H1 (cell line): Measurements from ENCODE around the gene SPPL3. TPM values are rescaled to one million over a fixed set of nuclear protein-coding genes. Genes with fewer than 3 reads are reported as not detected.

Source experiments
- CTCF ChIA-PET: fragments of 300-600 bp; sonication (Branson Sonifier 250); formaldehyde crosslinking; loops from one replicate; lab custom pipeline; 2021; ENCODE audit not compliant: partially characterized antibody; lab: Charles Lee
- POLR2A ChIA-PET: fragments of 300-600 bp; sonication (Branson Sonifier 250); formaldehyde crosslinking; loops from one replicate; lab custom pipeline; 2021; ENCODE audit warnings: inconsistent platforms; ENCODE audit not compliant: partially characterized antibody; lab: Charles Lee
- DNase-seq, 2 experiments: peaks; one replicate each; pipeline versions ENCODE4 v3.0.0 to v3.0.0-alpha.2; 2010 to 2022; ENCODE audit warnings: low spot score in 2 of 2, low read depth in 1 of 2, mixed read lengths in 1 of 2
- FAIRE-seq: peaks from 2 replicates; lab custom pipeline; 2011; peaks lifted over from hg19 to GRCh38; lab: Jason Lieb, UNC
- H2AFZ ChIP-seq: 2 replicates; pipeline ENCODE4 v1.8.1; 2012; ENCODE audit warnings: low read length, inconsistent platforms
- H2AK5ac ChIP-seq: 2 replicates; pipeline ENCODE4 v1.6.1; 2013; ENCODE audit warnings: low read depth, low read length
- H2BK120ac ChIP-seq: replicated peaks from 2 replicates; pipeline ENCODE3; 2013; ENCODE audit warnings: low read depth, low read length, inconsistent platforms
- H2BK12ac ChIP-seq: 2 replicates; pipeline ENCODE4 v1.6.1; 2013; ENCODE audit warnings: low read depth, low read length
- H2BK15ac ChIP-seq: 2 replicates; pipeline ENCODE4 v1.6.1; 2013; ENCODE audit warnings: low read length
- H2BK20ac ChIP-seq: 2 replicates; pipeline ENCODE4 v1.6.1; 2013; ENCODE audit warnings: low read length
- H2BK5ac ChIP-seq: 2 replicates; pipeline ENCODE4 v1.6.1; 2013; ENCODE audit warnings: low read depth, low read length
- H3K14ac ChIP-seq: 2 replicates; pipeline ENCODE4 v1.6.1; 2013; ENCODE audit warnings: inconsistent platforms; ENCODE audit not compliant: insufficient read length
- H3K18ac ChIP-seq: 2 replicates; pipeline ENCODE4 v1.6.1; 2013; ENCODE audit warnings: low read length; ENCODE audit errors: extremely low read depth
- H3K23ac ChIP-seq: 2 replicates; pipeline ENCODE4 v1.6.1; 2013; ENCODE audit warnings: inconsistent platforms; ENCODE audit not compliant: insufficient read length
- H3K23me2 ChIP-seq: 2 replicates; pipeline ENCODE4 v1.6.1; 2013; ENCODE audit warnings: low read depth, low read length
- H3K27ac ChIP-seq: 2 replicates; pipeline ENCODE4 v1.6.1; 2011; ENCODE audit warnings: low read depth, low read length, inconsistent platforms
- H3K27me3 ChIP-seq, 4 experiments: replicated peaks in 1 of 4; 1 replicate in 1 of 4; 2 replicates in 3 of 4; pipeline versions ENCODE4 v1.6.1 to v1.8.1; 2011 to 2013; ENCODE audit warnings: low read length in 3 of 4, mild to moderate bottlenecking in 3 of 4, inconsistent platforms in 2 of 4, mixed read lengths in 2 of 4, moderate library complexity in 1 of 4; ENCODE audit not compliant: control insufficient read depth in 3 of 4, insufficient read depth in 3 of 4; ENCODE audit errors: extremely low read depth in 1 of 4
- H3K36me3 ChIP-seq, 4 experiments: 2 replicates each; pipeline versions ENCODE4 v1.6.1 to v1.8.1; 2011 to 2013; ENCODE audit warnings: mild to moderate bottlenecking in 4 of 4, low read length in 3 of 4, moderate library complexity in 2 of 4, control low read depth in 1 of 4, inconsistent platforms in 1 of 4; ENCODE audit not compliant: insufficient read depth in 4 of 4, control insufficient read depth in 2 of 4
- H3K4ac ChIP-seq: replicated peaks from 2 replicates; pipeline ENCODE3; 2013; ENCODE audit warnings: low read length, low read depth, mixed read lengths, inconsistent platforms; ENCODE audit not compliant: insufficient read length
- H3K4me1 ChIP-seq, 4 experiments: replicated peaks in 1 of 4; 1 replicate in 1 of 4; 2 replicates in 3 of 4; pipeline versions ENCODE4 v1.6.1 to v1.8.1; 2011 to 2013; ENCODE audit warnings: low read length in 3 of 4, inconsistent platforms in 2 of 4, mixed read lengths in 1 of 4; ENCODE audit not compliant: insufficient read depth in 4 of 4, control insufficient read depth in 3 of 4
- H3K4me2 ChIP-seq, 2 experiments: 2 replicates each; pipeline versions ENCODE4 v1.6.1 to v1.8.1; 2011 to 2013; ENCODE audit warnings: low read depth in 2 of 2, low read length in 2 of 2, control low read depth in 1 of 2, inconsistent platforms in 1 of 2, mild to moderate bottlenecking in 1 of 2; ENCODE audit not compliant: insufficient read depth in 1 of 2
- H3K4me3 ChIP-seq, 4 experiments: fragments of 200-600, 300-600 bp in 1 of 4; sonication (generic), shearing (Covaris generic), sonication (Bioruptor Twin) in 1 of 4; 2 replicates each; pipeline versions ENCODE4 v1.5.1 to v1.8.1; 2011 to 2016; ENCODE audit warnings: low read length in 4 of 4, low read depth in 3 of 4, control low read depth in 2 of 4, inconsistent platforms in 2 of 4, mild to moderate bottlenecking in 2 of 4, mixed read lengths in 1 of 4, moderate library complexity in 1 of 4; ENCODE audit not compliant: insufficient read depth in 2 of 4; ENCODE audit errors: extremely low read depth in 1 of 4
- H3K56ac ChIP-seq: replicated peaks from 2 replicates; pipeline ENCODE3; 2013; ENCODE audit warnings: low read depth, mild to moderate bottlenecking, mixed read lengths, low read length, inconsistent platforms; ENCODE audit not compliant: insufficient read length
- H3K79me1 ChIP-seq: 2 replicates; pipeline ENCODE4 v1.6.1; 2013; ENCODE audit warnings: low read depth, low read length, control low read depth
- H3K79me2 ChIP-seq, 2 experiments: 2 replicates each; pipeline versions ENCODE4 v1.6.1 to v1.8.1; 2012 to 2013; ENCODE audit warnings: low read length in 2 of 2, mild to moderate bottlenecking in 2 of 2, inconsistent platforms in 1 of 2; ENCODE audit not compliant: insufficient read depth in 2 of 2, control insufficient read depth in 1 of 2
- H3K9ac ChIP-seq, 4 experiments: replicated peaks in 1 of 4; 1 replicate in 1 of 4; 2 replicates in 3 of 4; pipeline versions ENCODE4 v1.6.1 to v1.8.1; 2011 to 2013; ENCODE audit warnings: low read depth in 3 of 4, low read length in 3 of 4, control low read depth in 2 of 4, mild to moderate bottlenecking in 2 of 4, moderate library complexity in 2 of 4, inconsistent platforms in 1 of 4; ENCODE audit errors: extremely low read depth in 1 of 4
- H3K9me3 ChIP-seq, 2 experiments: 2 replicates each; pipeline versions ENCODE4 v1.6.1 to v1.8.1; 2012 to 2013; ENCODE audit warnings: mild to moderate bottlenecking in 2 of 2, moderate library complexity in 2 of 2, control low read depth in 1 of 2, inconsistent platforms in 1 of 2, low read depth in 1 of 2, low read length in 1 of 2, mixed read lengths in 1 of 2; ENCODE audit not compliant: insufficient read depth in 2 of 2
- H4K20me1 ChIP-seq, 2 experiments: replicated peaks in 1 of 2; 2 replicates each; pipeline versions ENCODE3 to v1.8.1; 2011 to 2013; ENCODE audit warnings: inconsistent platforms in 2 of 2, low read length in 2 of 2, mild to moderate bottlenecking in 1 of 2; ENCODE audit not compliant: insufficient read depth in 2 of 2, control insufficient read depth in 1 of 2
- H4K5ac ChIP-seq: 2 replicates; pipeline ENCODE4 v1.6.1; 2013; ENCODE audit warnings: low read length, low read depth, mixed read lengths, inconsistent platforms; ENCODE audit not compliant: insufficient read length
- H4K8ac ChIP-seq: 2 replicates; pipeline ENCODE4 v1.8.0; 2013; ENCODE audit warnings: mild to moderate bottlenecking, moderate library complexity, low read length, inconsistent platforms; ENCODE audit not compliant: insufficient read depth; ENCODE audit errors: extremely low read depth
- H4K91ac ChIP-seq: replicated peaks from 2 replicates; pipeline ENCODE3; 2013; ENCODE audit warnings: low read length, mixed read lengths, inconsistent platforms; ENCODE audit not compliant: insufficient read length
- CEBPB ChIP-seq: IDR thresholded peaks from 2 replicates; pipeline ENCODE4 v1.6.1; 2012; ENCODE audit warnings: low read depth, low read length
- JUN ChIP-seq: IDR thresholded peaks from 2 replicates; pipeline ENCODE4 v1.6.1; 2011; ENCODE audit warnings: low read depth, mild to moderate bottlenecking, improper control_type of control experiment, low read length
- WGBS, 2 experiments: shearing (Covaris generic) in 1 of 2; methylation state at CpG; one replicate each; pipeline versions ENCODE4 v1.1.6 to v1.1.7; 2013 to 2015; ENCODE audit warnings: low lambda C conversion rate in 2 of 2, mixed read lengths in 2 of 2, inconsistent platforms in 1 of 2, low coverage in 1 of 2, missing lambda C conversion rate in 1 of 2; ENCODE audit not compliant: insufficient replicate concordance in 2 of 2, insufficient coverage in 1 of 2, insufficient read length in 1 of 2; ENCODE audit errors: extremely low coverage in 1 of 2, missing lambda C conversion rate in 1 of 2; 5-methylcytosine and 5-hydroxymethylcytosine counted together
- polyA plus RNA-seq, 7 experiments: library from polyadenylated mRNA; depleted of rRNA in 3 of 7; stranded (reverse) in 5 of 7; unstranded in 2 of 7; fragments of >200 nt in 5 of 7; fragments of 200-250 nt in 2 of 7; gene quantifications; 1 replicate in 5 of 7; 2 replicates in 1 of 7; 4 replicates in 1 of 7; pipeline versions ENCODE4 v1.2.1 to v1.2.3, GENCODE V29; 2011 to 2013; ENCODE audit warnings: missing spikeins in 2 of 7, mixed read lengths in 2 of 7
- total RNA-seq: library from RNA; stranded (reverse); fragmentation: NEBNext Ultra II Directional; extraction: Animal tissue kit (Norgen Biotek cat#: 25700); gene quantifications from 2 replicates; pipeline ENCODE4 v1.2.1, GENCODE V29; 2021

SPPL3 gene
- total and polyA plus RNA-seq, 2 of the 8 experiments (the other 6 are each of a cell fraction or from before 2014, with no cell fraction given) = 27.3 to 48.4 TPM

GRCh38 chr12:120734210-120734609, 169.9 kb downstream of the SPPL3 start:
- no peaks in the 10 kb centered on the region; a peak in 1 of 4 replicates for H3K9me3 ChIP-seq
- 88% methylated on average over 10 of the region's 10 CpGs; no CpG with 5 or more reads in 1 of the 2 experiments for WGBS, 2 experiments
- no peaks in the 10 kb centered on the region for H3K79me2 ChIP-seq
- H3K4me1 ChIP-seq = no peaks in the 10 kb centered on the region
- DNase-seq = no peak
- ChIA-PET CTCF (interaction anchor here (0.8 to 1.1 kb wide), 3 partner anchors 19 to 151 kb away, joined by 3 read pairs; no protein-coding TSS in a partner anchor), POLR2A (interaction anchor here (0.9 to 1.0 kb wide), 2 partner anchors 14 to 85 kb away, joined by 3 read pairs; no protein-coding TSS in a partner anchor)
- no peak overlapping the region for H4K8ac ChIP-seq
- H2AFZ ChIP-seq = no peak overlapping the region
- no peak overlapping the region for H2AK5ac ChIP-seq
- no peak overlapping the region for H2BK12ac ChIP-seq
- no peak overlapping the region for H3K27ac ChIP-seq
- no peaks in the 10 kb centered on the region for H4K20me1 ChIP-seq
- no peak overlapping the region for H3K4me2 ChIP-seq
- H4K5ac ChIP-seq = no peak overlapping the region
- H2BK20ac ChIP-seq = no peak overlapping the region
- H3K4ac ChIP-seq = no peak overlapping the region
- no peak overlapping the region for H2BK5ac ChIP-seq
- H3K27me3 ChIP-seq = no peaks in the 10 kb centered on the region
- no peaks in the 10 kb centered on the region for H3K23me2 ChIP-seq
- H3K36me3 ChIP-seq = no peaks in the 10 kb centered on the region; a peak in 1 of 8 replicates
- no peaks in the 10 kb centered on the region for H3K79me1 ChIP-seq
- H2BK120ac ChIP-seq = no peak overlapping the region
- no peak for FAIRE-seq
- no peak overlapping the region for H3K9ac ChIP-seq
- H3K4me3 ChIP-seq = no peak overlapping the region
- H3K23ac ChIP-seq = no peak overlapping the region
- no peak overlapping the region for H3K14ac ChIP-seq
- no peak for TF ChIP-seq JUN
- no peak for TF ChIP-seq CEBPB
- TF ChIP-seq, all 59 proteins: peak for 0
- no peak overlapping the region for H3K18ac ChIP-seq
- H2BK15ac ChIP-seq = no peak overlapping the region
- H3K56ac ChIP-seq = no peak overlapping the region
- no peak overlapping the region for H4K91ac ChIP-seq
